Parathyroid adenoma (tissue), 2 donors: ENCODE measurements around the gene EFCAB10.

Experiments used
- H2AFZ ChIP-seq: fragments of 300-600 bp; sonication (generic); one replicate; pipeline ENCODE4 v1.7.0; 2017; ENCODE audit warnings: antibody characterized with exemption, mild to moderate bottlenecking
- H3K27ac ChIP-seq: fragments of 300-600 bp; sonication (generic); one replicate; pipeline ENCODE4 v1.7.0; 2017
- H3K27me3 ChIP-seq: fragments of 300-600 bp; sonication (generic); one replicate; pipeline ENCODE4 v1.7.0; 2017; ENCODE audit warnings: low read length; ENCODE audit not compliant: control insufficient read depth, insufficient read depth
- H3K36me3 ChIP-seq: fragments of 300-600 bp; sonication (generic); one replicate; pipeline ENCODE4 v1.7.0; 2017; ENCODE audit warnings: low read length; ENCODE audit not compliant: control insufficient read depth, insufficient read depth
- H3K4me1 ChIP-seq: fragments of 300-600 bp; sonication (generic); one replicate; pipeline ENCODE4 v1.7.0; 2017; ENCODE audit warnings: control low read depth
- H3K4me2 ChIP-seq: fragments of 300-600 bp; sonication (generic); one replicate; pipeline ENCODE4 v1.7.0; 2017; ENCODE audit warnings: low read length
- H3K4me3 ChIP-seq: fragments of 300-600 bp; sonication (generic); one replicate; pipeline ENCODE4 v1.7.0; 2017; ENCODE audit warnings: low read depth, low read length
- H3K79me2 ChIP-seq: fragments of 300-600 bp; sonication (generic); one replicate; pipeline ENCODE4 v1.7.0; 2017; ENCODE audit warnings: control low read depth
- H3K9ac ChIP-seq: fragments of 300-600 bp; sonication (generic); one replicate; pipeline ENCODE4 v1.7.0; 2017; ENCODE audit warnings: mild to moderate bottlenecking
- H3K9me3 ChIP-seq: fragments of 300-600 bp; sonication (generic); one replicate; pipeline ENCODE4 v1.7.0; 2017; ENCODE audit warnings: low read length; ENCODE audit not compliant: control insufficient read depth
- CTCF ChIP-seq: fragments of 300-600 bp; sonication (generic); IDR thresholded peaks from one replicate; pipeline ENCODE4 v1.7.0; 2017; ENCODE audit warnings: antibody characterized with exemption, mild to moderate bottlenecking
- donor health status: primary hyperparathyroidism.

Gene EFCAB10

GRCh38 chr7:105571891-105572290 lies 9.4 kb downstream of the EFCAB10 start:
- Histone ChIP-seq H3K27ac (no peak overlapping the region), H2AFZ (no peak overlapping the region), H3K9me3 (no peaks in the 10 kb centered on the region), H3K27me3 (no peaks in the 10 kb centered on the region), H3K4me3 (no peak overlapping the region), H3K4me1 (no peaks in the 10 kb centered on the region), H3K9ac (no peak overlapping the region), H3K79me2 (no peaks in the 10 kb centered on the region), H3K36me3 (no peaks in the 10 kb centered on the region), H3K4me2 (no peak overlapping the region)
- no peak for TF ChIP-seq CTCF

GRCh38 chr7:105567821-105568220 lies 13.5 kb downstream of the EFCAB10 start:
- no peaks in the 10 kb centered on the region for H3K79me2 ChIP-seq
- H3K27me3 ChIP-seq, result no peaks in the 10 kb centered on the region
- no peak overlapping the region for H3K4me2 ChIP-seq
- H3K27ac ChIP-seq, result no peak overlapping the region
- H2AFZ ChIP-seq, result no peak overlapping the region
- H3K9me3 ChIP-seq, result no peaks in the 10 kb centered on the region
- no peak overlapping the region for H3K4me3 ChIP-seq
- H3K9ac ChIP-seq, result no peak overlapping the region
- H3K4me1 ChIP-seq, result no peaks in the 10 kb centered on the region
- no peak for TF ChIP-seq CTCF
- no peaks in the 10 kb centered on the region for H3K36me3 ChIP-seq

GRCh38 chr7:105567024-105567423 lies 14.3 kb downstream of the EFCAB10 start:
- Histone ChIP-seq H3K79me2 (no peaks in the 10 kb centered on the region), H2AFZ (no peak overlapping the region), H3K27ac (no peak overlapping the region), H3K4me2 (no peak overlapping the region), H3K9me3 (no peaks in the 10 kb centered on the region), H3K36me3 (no peaks in the 10 kb centered on the region), H3K9ac (no peak overlapping the region), H3K4me3 (no peak overlapping the region), H3K27me3 (no peaks in the 10 kb centered on the region), H3K4me1 (no peaks in the 10 kb centered on the region)
- TF ChIP-seq CTCF, result no peak

- Histone ChIP-seq H3K9ac (no peak overlapping the region), H3K4me3 (no peak overlapping the region), H3K79me2 (no peaks in the 10 kb centered on the region), H3K9me3 (no peaks in the 10 kb centered on the region), H3K4me1 (no peaks in the 10 kb centered on the region), H3K36me3 (no peaks in the 10 kb centered on the region), H3K27ac (no peak overlapping the region), H3K27me3 (no peaks in the 10 kb centered on the region), H3K4me2 (no peak overlapping the region), H2AFZ (no peak overlapping the region)
- no peak for TF ChIP-seq CTCF
These were observed 16.1 kb downstream of the EFCAB10 start for GRCh38 chr7:105565190-105565589.

GRCh38 chr7:105559926-105560325 lies 21.4 kb downstream of the EFCAB10 start:
- Histone ChIP-seq H2AFZ (no peak overlapping the region), H3K36me3 (no peaks in the 10 kb centered on the region), H3K27ac (no peak overlapping the region), H3K9ac (no peak overlapping the region), H3K9me3 (no peaks in the 10 kb centered on the region), H3K27me3 (no peaks in the 10 kb centered on the region), H3K4me3 (no peak overlapping the region), H3K4me1 (no peaks in the 10 kb centered on the region), H3K4me2 (no peak overlapping the region), H3K79me2 (no peaks in the 10 kb centered on the region)
- no peak for TF ChIP-seq CTCF
